CD4-positive, alpha-beta T cell treated with Interferon alpha-2 for 1 hour (primary cell): ENCODE results near the gene CUEDC2.
"Not testable (repeated sequence)": the region's sequence is repeated elsewhere in the genome, so short reads cannot be mapped to it uniquely, and the experiment has no call there.

ENCODE experiments used
- DNase-seq, 2 donors: peaks; one replicate each; pipeline ENCODE4 v3.0.0-alpha.2; 2020 to 2022

Gene CUEDC2

DNA sequence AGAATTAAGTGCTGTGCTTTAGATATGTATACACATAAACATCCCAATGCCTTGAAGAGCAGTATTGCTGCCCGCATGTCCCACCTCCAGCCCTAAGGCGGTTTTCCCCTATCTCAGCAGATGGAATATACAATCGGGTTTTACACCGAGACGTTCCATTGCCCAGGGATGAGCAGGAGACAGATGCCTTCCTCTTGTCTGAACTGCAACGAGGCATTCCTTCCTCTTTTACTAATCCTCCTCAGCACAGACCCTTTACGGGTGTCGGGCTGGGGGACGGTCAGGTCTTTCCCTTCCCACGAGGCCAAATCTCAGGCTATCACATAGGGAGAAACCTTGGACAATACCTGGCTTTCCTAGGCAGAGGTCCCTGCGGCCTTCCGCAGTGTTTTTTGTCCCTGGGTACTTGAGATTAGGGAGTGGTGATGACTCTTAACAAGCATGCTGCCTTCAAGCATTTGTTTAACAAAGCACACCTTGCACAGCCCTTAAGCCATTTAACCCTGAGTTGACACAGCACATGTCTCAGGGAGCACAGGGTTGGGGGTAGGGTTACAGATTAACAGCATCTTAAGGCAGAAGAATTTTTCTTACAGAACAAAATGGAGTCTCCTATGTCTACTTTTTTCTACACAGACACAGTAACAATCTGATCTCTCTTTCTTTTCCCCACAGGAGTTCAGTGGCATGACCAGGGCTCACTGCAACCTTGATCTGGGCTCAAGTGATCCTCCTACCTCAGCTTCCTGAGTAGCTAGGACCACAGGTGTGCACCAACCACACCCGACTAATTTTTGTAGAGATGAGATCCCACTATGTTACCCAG is 22.5 kb upstream of the CUEDC2 start:
- DNase-seq, result not testable (repeated sequence)

DNA sequence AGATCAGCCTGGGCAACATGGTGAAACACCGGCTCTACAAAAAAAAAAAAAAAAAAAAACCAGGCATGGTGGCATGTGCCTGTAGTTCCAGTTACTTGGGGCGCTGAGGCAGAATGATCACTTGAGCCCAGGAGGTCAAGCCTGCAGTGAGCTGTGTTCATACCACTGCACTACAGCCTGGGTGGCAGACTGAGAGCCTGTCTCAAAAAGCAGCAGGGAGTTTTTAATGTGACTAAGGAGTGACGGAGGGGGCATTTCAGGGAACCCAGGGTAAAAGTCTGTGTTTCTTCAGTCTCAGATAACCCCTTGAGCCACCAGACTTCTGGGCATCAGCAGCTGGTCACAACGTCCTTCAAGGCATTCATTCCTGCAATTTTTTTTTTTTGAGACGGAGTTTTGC is 21.1 kb upstream of the CUEDC2 start:
- no peak for DNase-seq

- DNase-seq, result peak; percentile 33 to 58
Observed at GRCh38 chr10:102452672-102453340, 20.4 kb upstream of the CUEDC2 start.

- DNase-seq, result no peak
Observed at GRCh38 chr10:102451105-102451969, 19.0 kb upstream of the CUEDC2 start, which contains the start of gene C10orf95. C10orf95 (minus strand) TSS chr10:102451543; CDS start chr10:102451093, 450 bp downstream.

- peak; percentile 91 to 94 for DNase-seq
Observed at GRCh38 chr10:102450374-102451104, 18.2 kb upstream of the CUEDC2 start.

DNA sequence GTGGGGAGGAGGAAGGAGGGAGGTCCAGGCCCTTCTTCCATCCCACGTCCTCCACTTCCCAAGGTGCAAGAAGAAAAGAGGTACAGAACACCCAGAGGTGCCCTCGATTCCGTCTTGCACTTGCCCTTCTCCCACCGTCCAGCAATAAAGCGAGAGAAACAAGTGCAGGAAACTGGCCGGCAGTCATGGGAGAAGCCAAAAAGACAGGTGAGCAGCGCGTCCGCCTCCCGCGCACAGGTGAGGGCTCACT is 17.7 kb upstream of the CUEDC2 start:
- DNase-seq, result no peak

GRCh38 chr10:102449321-102450123 is 17.1 kb upstream of the CUEDC2 start:
- peak; percentile 89 to 92 for DNase-seq

DNA sequence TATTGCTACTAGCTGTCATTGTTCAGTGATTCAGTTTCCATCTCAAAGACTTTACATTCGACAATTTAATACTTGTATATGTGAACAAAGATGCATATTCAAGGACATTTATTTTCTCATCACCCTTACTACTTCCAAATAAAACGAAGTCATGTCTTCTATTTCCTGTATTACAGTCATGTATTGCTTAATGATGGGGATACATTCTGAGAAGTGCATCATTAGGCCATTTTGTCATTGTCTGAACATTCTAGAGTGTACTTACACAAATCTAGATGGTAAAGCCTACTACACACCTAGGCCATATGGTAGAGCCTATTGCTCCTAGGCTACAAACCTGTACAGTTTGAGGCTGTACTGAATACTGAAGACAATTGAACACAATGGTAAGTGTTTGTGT is 12.5 kb upstream of the CUEDC2 start:
- no peak for DNase-seq

DNA sequence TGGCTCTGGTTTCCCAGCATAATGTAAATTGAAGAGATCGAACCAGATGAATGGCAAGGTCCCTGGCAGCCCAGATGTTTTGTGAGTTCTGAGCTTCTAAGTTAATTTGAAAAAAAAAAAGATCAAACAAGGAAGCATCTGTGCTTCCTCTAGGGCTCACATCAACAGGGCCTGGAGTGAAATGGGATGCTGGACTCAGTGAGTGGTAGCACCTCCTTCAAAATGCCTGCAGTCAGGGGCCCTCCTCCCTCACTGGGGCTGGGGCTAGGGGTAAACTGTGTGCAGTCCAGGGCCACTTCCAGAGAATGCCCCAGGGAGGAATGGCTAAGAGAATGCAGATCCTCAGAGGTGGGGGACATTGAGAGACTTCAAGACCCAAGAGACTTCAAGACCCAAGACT is 6.0 kb upstream of the CUEDC2 start:
- DNase-seq, result no peak

- no peak for DNase-seq
Observed at GRCh38 chr10:102437515-102437914, 5.1 kb upstream of the CUEDC2 start.

- DNase-seq, result no peak
Observed at GRCh38 chr10:102436312-102436711, 3.9 kb upstream of the CUEDC2 start.

GRCh38 chr10:102435529-102436233 is 3.3 kb upstream of the CUEDC2 start:
- DNase-seq, result peak; percentile 19 to 58

DNA sequence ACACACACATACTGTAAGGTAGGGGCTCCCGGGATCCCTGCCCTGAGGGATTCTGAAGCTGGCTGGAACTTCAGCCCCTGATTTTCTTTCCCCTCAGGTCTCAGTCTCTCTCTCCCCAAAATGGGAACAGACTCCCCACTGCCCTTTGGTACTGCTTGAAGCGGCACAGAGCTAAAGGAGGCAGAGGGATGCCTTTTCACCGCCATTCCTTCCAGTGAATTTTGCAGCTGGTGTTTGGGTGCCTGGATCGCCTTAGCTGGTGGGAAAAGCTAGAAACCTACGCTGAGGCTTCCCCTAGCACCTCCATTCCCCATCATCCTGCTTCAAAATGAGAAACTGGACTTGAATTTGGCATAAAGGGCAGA is 2.7 kb upstream of the CUEDC2 start:
- no peak for DNase-seq

GRCh38 chr10:102434394-102435132 is 2.2 kb upstream of the CUEDC2 start:
- no peak for DNase-seq

DNA sequence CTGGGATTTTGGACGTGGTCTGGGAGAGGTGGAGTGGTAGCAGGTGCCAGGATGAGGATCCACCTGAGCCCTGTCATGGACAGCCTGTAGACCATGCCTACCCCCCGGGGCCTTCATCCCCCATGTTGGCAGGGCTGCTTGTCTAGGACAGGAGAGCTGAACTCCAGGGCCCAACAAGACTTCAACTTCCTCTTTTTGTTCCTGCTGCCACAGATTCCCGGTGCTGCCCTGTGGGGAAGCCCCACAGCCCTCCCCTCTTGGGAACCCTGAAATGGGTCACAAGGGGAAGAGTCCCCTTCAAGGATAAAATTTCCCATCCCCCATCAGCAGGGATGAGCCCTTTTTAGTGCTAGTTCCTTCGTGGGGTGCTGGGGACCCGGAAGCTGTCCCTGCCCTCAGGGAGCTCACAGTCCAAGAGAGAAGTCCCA is 1.3 kb upstream of the CUEDC2 start:
- no peak for DNase-seq

GRCh38 chr10:102431452-102432124 is 786 bp downstream of the CUEDC2 start:
- DNase-seq, result no peak

DNA sequence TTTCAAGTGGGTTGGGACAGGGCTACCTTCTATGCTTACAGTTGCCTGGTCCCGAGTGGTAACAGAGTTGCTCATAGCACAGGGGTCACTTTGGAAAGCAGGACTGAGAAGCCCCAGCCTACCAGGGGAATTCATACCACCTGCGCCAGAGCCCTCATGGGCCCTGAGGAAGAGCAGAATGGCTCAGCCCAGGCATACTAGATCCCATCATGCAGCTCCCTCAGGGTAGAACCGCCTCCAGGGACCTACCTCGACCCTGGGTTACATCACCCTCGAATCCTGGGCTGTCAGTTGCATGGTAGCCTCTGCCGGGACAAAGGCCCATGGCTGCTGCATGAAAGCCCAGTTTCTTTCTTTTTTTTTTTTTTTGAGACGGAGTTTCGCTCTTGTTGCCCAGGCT is 2.9 kb downstream of the CUEDC2 start:
- no peak for DNase-seq

DNA sequence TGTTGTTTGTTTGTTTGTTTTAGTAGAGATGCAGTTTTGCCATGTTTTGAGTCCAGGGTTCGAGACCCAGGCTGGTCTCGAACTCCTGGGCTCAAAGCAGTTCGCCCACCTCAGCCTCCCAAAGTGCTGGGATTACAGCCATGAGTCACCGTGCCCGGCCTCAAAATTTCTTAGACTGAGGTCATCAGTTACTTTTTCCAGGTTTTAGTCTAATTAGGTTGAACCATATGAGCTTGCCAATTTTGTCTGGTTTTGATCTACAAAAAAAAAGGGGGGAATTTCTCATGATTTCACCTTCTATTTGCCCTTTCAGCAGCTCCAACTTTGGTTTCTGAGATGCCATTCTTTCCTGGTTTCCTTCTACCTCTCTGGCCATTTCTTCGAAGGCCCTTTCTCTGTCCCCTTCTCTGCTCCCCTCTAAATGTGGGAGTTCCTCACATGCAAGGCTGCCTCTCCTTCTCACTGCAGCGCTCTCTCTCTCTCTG is 5.5 kb downstream of the CUEDC2 start:
- DNase-seq, result no peak

- DNase-seq, result no peak
Observed at GRCh38 chr10:102425444-102425843, 6.9 kb downstream of the CUEDC2 start.

DNA sequence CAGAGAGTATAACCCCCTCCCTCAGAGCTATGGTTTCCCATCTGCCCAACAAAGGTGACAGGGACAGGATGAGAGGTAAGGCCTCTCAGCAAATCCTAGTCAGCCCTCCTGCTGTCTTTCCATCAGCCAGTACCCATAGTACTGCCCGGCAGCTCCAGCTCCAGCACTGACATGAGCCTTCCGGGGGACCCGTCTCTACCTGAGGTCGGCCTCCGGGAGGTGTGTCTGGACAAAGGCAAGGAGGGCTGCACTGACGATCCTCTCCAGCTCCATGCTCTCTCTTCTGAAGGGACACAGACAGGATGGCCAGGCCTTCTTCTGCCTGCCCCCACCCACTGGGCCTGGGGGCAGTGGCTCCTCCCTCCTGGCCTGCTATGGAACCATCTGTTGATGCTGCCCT is 7.5 kb downstream of the CUEDC2 start:
- DNase-seq, result no peak
